ENCODE data around the gene BMP8B.
A peak's percentile ranks its signal among the peaks of the same experiment; 100 is the strongest.
"Not testable (repeated sequence)": the region's sequence is repeated elsewhere in the genome, so short reads cannot be mapped to it uniquely, and the experiment has no call there.

Gene BMP8B

GRCh38 chr1:39795651-39796050 is 7.0 kb upstream of the BMP8B start:
- no peak for TF ChIP-seq CTCF (IDR thresholded peaks at IDR 0.05; ENCODE audit: insufficient read depth, low read depth, low read length, missing control alignments)
- no peak for DNase-seq (ENCODE audit: low read depth)
- H3K4me3 ChIP-seq (ENCODE audit: low read depth, low read length) = no peak overlapping the region

GRCh38 chr1:39791838-39792237 is 3.2 kb upstream of the BMP8B start:
- no peak for TF ChIP-seq CTCF (IDR thresholded peaks at IDR 0.05; ENCODE audit: insufficient read depth, low read depth, low read length, missing control alignments)
- no peak overlapping the region for H3K4me3 ChIP-seq (ENCODE audit: low read depth, low read length)
- DNase-seq (ENCODE audit: low read depth) = no peak

GRCh38 chr1:39789571-39790110 is 976 bp upstream of the BMP8B start:
- no peak for DNase-seq (ENCODE audit: low read depth)
- TF ChIP-seq CTCF (IDR thresholded peaks at IDR 0.05; ENCODE audit: insufficient read depth, low read depth, low read length, missing control alignments) = no peak
- peak overlapping the region; percentile 64 for H3K4me3 ChIP-seq (ENCODE audit: low read depth, low read length)

- TF ChIP-seq CTCF (IDR thresholded peaks at IDR 0.05; ENCODE audit: insufficient read depth, low read depth, low read length, missing control alignments) = no peak
- no peak for DNase-seq (ENCODE audit: low read depth)
- H3K4me3 ChIP-seq (ENCODE audit: low read depth, low read length) = peak overlapping the region; percentile 64
Measured at GRCh38 chr1:39788426-39788757, 273 bp downstream of the BMP8B start.

- not testable (repeated sequence) for H3K4me3 ChIP-seq (ENCODE audit: low read depth, low read length); DNase-seq (ENCODE audit: low read depth)
Measured at GRCh38 chr1:39787964-39788363, 701 bp downstream of the BMP8B start.

GRCh38 chr1:39787468-39787867 is 1.2 kb downstream of the BMP8B start:
- DNase-seq (ENCODE audit: low read depth) = no peak
- no peak overlapping the region for H3K4me3 ChIP-seq (ENCODE audit: low read depth, low read length)
- TF ChIP-seq CTCF (IDR thresholded peaks at IDR 0.05; ENCODE audit: insufficient read depth, low read depth, low read length, missing control alignments) = no peak

- not testable (repeated sequence) for H3K4me3 ChIP-seq (ENCODE audit: low read depth, low read length); DNase-seq (ENCODE audit: low read depth)
Measured at GRCh38 chr1:39787108-39787375, 1.6 kb downstream of the BMP8B start.

GRCh38 chr1:39786303-39787107 is 2.2 kb downstream of the BMP8B start:
- DNase-seq (ENCODE audit: low read depth); H3K4me3 ChIP-seq (ENCODE audit: low read depth, low read length): not testable (repeated sequence)

- DNase-seq (ENCODE audit: low read depth); H3K4me3 ChIP-seq (ENCODE audit: low read depth, low read length): not testable (repeated sequence)
Measured at GRCh38 chr1:39782685-39783084, 6.0 kb downstream of the BMP8B start.

All from GM12865 (cell line).